Ovary (tissue), 9 donors: ENCODE data around the gene CCDC40. TPM values are rescaled to one million over a fixed set of nuclear protein-coding genes. Genes with fewer than 3 reads are reported as not detected.
"Not testable (repeated sequence)": the region's sequence is repeated elsewhere in the genome, so short reads cannot be mapped to it uniquely, and the experiment has no call there.

Experiments
- DNase-seq, 5 donors: peaks; one replicate each; pipeline ENCODE4 v3.0.0-alpha.2; 2019 to 2020
- H3K27ac ChIP-seq, 2 donors: fragments of 200-600 bp; one replicate each; pipeline versions ENCODE4 v1.5.1 to v1.8.0; 2019 to 2022
- H3K27me3 ChIP-seq: fragments of 200-600 bp; one replicate; pipeline ENCODE4 v1.8.0; 2022
- H3K36me3 ChIP-seq: fragments of 200-600 bp; sonication (generic); one replicate; pipeline ENCODE4 v1.5.1; 2019
- H3K4me1 ChIP-seq: one replicate; pipeline ENCODE4 v1.8.1; 2013; ENCODE audit warnings: mild to moderate bottlenecking, moderate library complexity; ENCODE audit not compliant: insufficient read depth
- H3K4me3 ChIP-seq: fragments of 200-600 bp; sonication (generic); one replicate; pipeline ENCODE4 v1.5.1; 2017
- H3K9me3 ChIP-seq, 2 donors: fragments of 200-600 bp in 1 of 2; sonication (generic) in 1 of 2; one replicate each; pipeline versions ENCODE4 v1.5.1 to v1.8.1; 2013 to 2019; ENCODE audit warnings: mild to moderate bottlenecking in 1 of 2, moderate library complexity in 1 of 2
- CTCF ChIP-seq, 3 donors: fragments of 450-650 bp in 2 of 3; fragments of 200-600 bp in 1 of 3; IDR thresholded peaks; one replicate each; pipeline versions ENCODE4 v1.5.1 to v1.8.0; 2016 to 2022; ENCODE audit warnings: antibody characterized with exemption in 3 of 3, mild to moderate bottlenecking in 1 of 3
- EP300 ChIP-seq: sonication (generic); formaldehyde crosslinking; IDR thresholded peaks from one replicate; pipeline ENCODE4 v1.6.1; 2017; ENCODE audit warnings: antibody characterized with exemption
- POLR2A ChIP-seq: fragments of 450-650 bp; IDR thresholded peaks from one replicate; pipeline ENCODE4 v1.6.1; 2017; ENCODE audit warnings: antibody characterized with exemption, mild to moderate bottlenecking, moderate library complexity
- WGBS, 3 donors: extraction: QIAGEN DNeasy Blood & Tissue Kit in 1 of 3; methylation state at CpG; one replicate each; pipeline versions ENCODE4 v1.1.5 to v1.1.7; 2013 to 2017; 5-methylcytosine and 5-hydroxymethylcytosine counted together
- intact Hi-C, 4 donors: fragments of 100-400 bp; cut with DNase I; formaldehyde crosslinking; loops; one replicate each; pipeline versions ENCODE4 v1.11.0 to v1.15.1; 2022 to 2023
- polyA plus RNA-seq, 2 donors: library from polyadenylated mRNA; stranded (reverse); fragments of 200-250 nt in 1 of 2; fragments of 350-450 nt in 1 of 2; fragmentation: Illumina TruSeq in 1 of 2; extraction: RNeasy Lipid Tissue Mini Kit (QIAGEN cat#74804) in 1 of 2; gene quantifications; one replicate each; pipeline ENCODE4 v1.2.3, GENCODE V29; 2013 to 2014
- total RNA-seq, 7 donors: library from RNA; depleted of rRNA in 2 of 7; stranded (reverse); fragments of >200 nt in 2 of 7; fragmentation: NEBNext Ultra II Directional in 3 of 7; extraction: Animal tissue kit (Norgen Biotek cat#: 25700) in 3 of 7; gene quantifications; one replicate each; pipeline versions ENCODE4 v1.1.0 to v1.2.4, GENCODE V29; 2016 to 2023
- donor health status: DM: no; HTN: no; CAD: no; lungs with moderate emphysema.
- donor health status: DM: no; HTN: no; CAD: no.
- donor health status: Bipolar disorder and iron deficiency.
- donor health status: DM: yes; HTN: yes; CAD: no.
- donor health status: DM: no; HTN: no; CAD: no.
- donor health status: DM: yes; HTN: yes; CAD: no.

Gene CCDC40
- total and polyA plus RNA-seq, 9 donors: 1.5 to 27.8 (median 6.0) TPM

- H3K27me3 ChIP-seq: no peaks in the 10 kb centered on the region
- no peak for DNase-seq
- WGBS, 3 donors: 1 to 2% (median 2%) methylated on average over 10 to 46 of the region's 46 CpGs
- peak within 1 kb of the TSS; percentile 78 to 85 for H3K27ac ChIP-seq
- intact Hi-C loops: no loop called here
- no peaks in the 10 kb centered on the region for H3K4me1 ChIP-seq
- TF ChIP-seq CTCF (IDR thresholded peaks at IDR 0.05) (no peak), POLR2A (no peak)
- H3K9me3 ChIP-seq: no peaks in the 10 kb centered on the region
- peak within 1 kb of the TSS; percentile 59 for H3K4me3 ChIP-seq
- no peaks in the 10 kb centered on the region for H3K36me3 ChIP-seq
Observed at GRCh38 chr17:80035687-80035936, 830 bp upstream of the CCDC40 start, which contains the start of gene TBC1D16. TBC1D16 (minus strand) TSS chr17:80035872; CDS start chr17:80013547, 22,325 bp downstream.

GRCh38 chr17:80036715-80037477 lies 454 bp downstream of the CCDC40 start:
- no peak for TF ChIP-seq CTCF (IDR thresholded peaks at IDR 0.05)
- no peak for TF ChIP-seq EP300
- no peak for TF ChIP-seq POLR2A
- peak in 1 of 5 donors; percentile 39 for DNase-seq
- peak overlapping the region; percentile 59 for H3K4me3 ChIP-seq
- H3K27me3 ChIP-seq: no peaks in the 10 kb centered on the region
- no peaks in the 10 kb centered on the region for H3K4me1 ChIP-seq
- intact Hi-C loops: no loop called here
- H3K36me3 ChIP-seq: no peaks in the 10 kb centered on the region
- H3K9me3 ChIP-seq: no peaks in the 10 kb centered on the region
- H3K27ac ChIP-seq: peak overlapping the region; percentile 32 to 64
- WGBS, 3 donors: 1% methylated on average over 52 of the region's 52 CpGs

GRCh38 chr17:80043963-80044362 lies 7.5 kb downstream of the CCDC40 start:
- WGBS, 3 donors: 91 to 96% (median 95%) methylated on average over 6 of the region's 6 CpGs
- Histone ChIP-seq H3K27me3 (no peaks in the 10 kb centered on the region), H3K9me3 (no peaks in the 10 kb centered on the region), H3K27ac (no peak overlapping the region), H3K4me1 (no peaks in the 10 kb centered on the region), H3K4me3 (no peak overlapping the region), H3K36me3 (no peaks in the 10 kb centered on the region)
- DNase-seq: no peak
- TF ChIP-seq EP300 (no peak), CTCF (IDR thresholded peaks at IDR 0.05) (no peak)
- intact Hi-C loops: no loop called here

GRCh38 chr17:80045703-80046102 lies 9.3 kb downstream of the CCDC40 start:
- Histone ChIP-seq H3K4me3 (no peak overlapping the region), H3K27ac (no peak overlapping the region), H3K36me3 (no peaks in the 10 kb centered on the region), H3K4me1 (no peaks in the 10 kb centered on the region), H3K27me3 (no peaks in the 10 kb centered on the region), H3K9me3 (no peaks in the 10 kb centered on the region)
- intact Hi-C loops: no loop called here
- no peak for DNase-seq
- WGBS, 3 donors: 39 to 63% (median 59%) methylated on average over 4 of the region's 4 CpGs
- no peak for TF ChIP-seq EP300
- no peak for TF ChIP-seq POLR2A
- TF ChIP-seq CTCF (IDR thresholded peaks at IDR 0.05): no peak

GRCh38 chr17:80046709-80047108 lies 10.3 kb downstream of the CCDC40 start:
- 94 to 97% (median 95%) methylated on average over 10 of the region's 10 CpGs for WGBS, 3 donors
- intact Hi-C loops, H3K27me3 ChIP-seq, H3K27ac ChIP-seq, H3K36me3 ChIP-seq, H3K4me3 ChIP-seq, DNase-seq, H3K9me3 ChIP-seq, H3K4me1 ChIP-seq: not testable (repeated sequence)
